ENCODE measurements around the gene RNF151. TPM values are rescaled to one million over a fixed set of nuclear protein-coding genes. Genes with fewer than 3 reads are reported as not detected.
"Not testable (repeated sequence)": the region's sequence is repeated elsewhere in the genome, so short reads cannot be mapped to it uniquely, and the experiment has no call there.

The RNF151 gene
- total RNA-seq, 1 donor from 2014 or later: not detected

DNA sequence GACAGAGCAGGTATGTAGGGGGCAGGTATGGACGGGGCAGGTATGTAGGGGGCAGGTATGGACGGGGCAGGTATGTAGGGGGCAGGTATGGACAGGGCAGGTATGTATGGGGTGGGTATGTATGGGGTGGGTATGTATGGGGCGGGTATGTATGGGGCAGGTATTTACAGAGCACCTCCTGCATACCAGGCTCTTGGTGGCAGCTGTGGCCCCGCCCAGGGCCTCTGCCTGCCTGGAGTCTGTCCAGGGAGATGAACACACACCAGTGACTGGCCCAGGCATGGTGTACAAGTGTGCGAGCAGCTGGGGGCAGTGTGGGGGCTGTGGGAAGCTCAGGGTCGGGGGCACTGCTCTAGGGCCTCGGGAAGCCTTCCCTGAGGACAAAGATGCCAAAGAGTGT is 16.6 kb upstream of the RNF151 start:
- H3K4me3 Mint-ChIP-seq (ENCODE audit: unreplicated experiment): no peak overlapping the region
- no peak for FAIRE-seq

DNA sequence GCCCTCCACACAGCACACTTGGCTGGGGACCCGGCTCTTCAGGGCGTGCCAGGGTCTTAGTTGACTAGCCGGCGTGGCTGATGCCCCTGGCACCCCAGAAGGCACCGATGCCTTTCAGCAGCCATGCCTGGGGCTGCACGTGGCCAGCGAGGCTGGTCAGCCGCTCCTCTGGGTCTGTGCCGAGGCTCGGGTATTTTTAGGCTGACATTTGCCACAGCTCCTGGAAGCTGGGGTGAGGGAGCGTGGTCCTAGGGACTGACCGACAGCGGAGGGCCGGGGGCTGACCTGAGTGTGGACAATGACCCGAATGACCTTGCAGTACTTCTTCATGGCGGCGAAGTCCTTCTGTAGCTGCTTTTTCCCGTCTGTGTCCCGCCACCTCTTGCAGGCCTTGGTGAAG is 16.1 kb upstream of the RNF151 start:
- no peak overlapping the region for H3K27ac ChIP-seq (ENCODE audit: low read depth, low read length)
- H3K4me1 Mint-ChIP-seq (ENCODE audit: low read depth, unreplicated experiment): no peaks in the 10 kb centered on the region
- no peaks in the 10 kb centered on the region for H3K79me2 ChIP-seq (ENCODE audit: insufficient read depth, low read length)
- no peaks in the 10 kb centered on the region for H3K36me3 ChIP-seq (ENCODE audit: insufficient read depth, low read length)
- no peaks in the 10 kb centered on the region for H3K9me3 Mint-ChIP-seq (ENCODE audit: unreplicated experiment)
- H3K36me3 Mint-ChIP-seq (ENCODE audit: low read depth, unreplicated experiment): no peaks in the 10 kb centered on the region
- H3K27ac Mint-ChIP-seq (ENCODE audit: unreplicated experiment): no peak overlapping the region
- no peak overlapping the region for H2AFZ ChIP-seq (ENCODE audit: low read depth, low read length)
- DNase-seq (ENCODE audit: low read depth): no peak
- H3K9ac ChIP-seq (ENCODE audit: low read length): no peak overlapping the region
- no peak overlapping the region for H3K4me3 ChIP-seq (ENCODE audit: insufficient read depth, low read depth, low read length)
- H3K4me3 Mint-ChIP-seq (ENCODE audit: unreplicated experiment): no peak overlapping the region
- TF ChIP-seq EZH2 (IDR thresholded peaks at IDR 0.05; ENCODE audit: insufficient read depth, low read length): no peak
- TF ChIP-seq, protein P1, sequence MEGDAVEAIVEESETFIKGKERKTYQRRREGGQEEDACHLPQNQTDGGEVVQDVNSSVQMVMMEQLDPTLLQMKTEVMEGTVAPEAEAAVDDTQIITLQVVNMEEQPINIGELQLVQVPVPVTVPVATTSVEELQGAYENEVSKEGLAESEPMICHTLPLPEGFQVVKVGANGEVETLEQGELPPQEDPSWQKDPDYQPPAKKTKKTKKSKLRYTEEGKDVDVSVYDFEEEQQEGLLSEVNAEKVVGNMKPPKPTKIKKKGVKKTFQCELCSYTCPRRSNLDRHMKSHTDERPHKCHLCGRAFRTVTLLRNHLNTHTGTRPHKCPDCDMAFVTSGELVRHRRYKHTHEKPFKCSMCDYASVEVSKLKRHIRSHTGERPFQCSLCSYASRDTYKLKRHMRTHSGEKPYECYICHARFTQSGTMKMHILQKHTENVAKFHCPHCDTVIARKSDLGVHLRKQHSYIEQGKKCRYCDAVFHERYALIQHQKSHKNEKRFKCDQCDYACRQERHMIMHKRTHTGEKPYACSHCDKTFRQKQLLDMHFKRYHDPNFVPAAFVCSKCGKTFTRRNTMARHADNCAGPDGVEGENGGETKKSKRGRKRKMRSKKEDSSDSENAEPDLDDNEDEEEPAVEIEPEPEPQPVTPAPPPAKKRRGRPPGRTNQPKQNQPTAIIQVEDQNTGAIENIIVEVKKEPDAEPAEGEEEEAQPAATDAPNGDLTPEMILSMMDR (IDR thresholded peaks at IDR 0.05; ENCODE audit: insufficient read depth, low read depth, low read length): no peak
- no peaks in the 10 kb centered on the region for H4K20me1 ChIP-seq (ENCODE audit: insufficient read depth, low read length)
- H3K9me3 ChIP-seq (ENCODE audit: insufficient read depth, low read depth, low read length): no peaks in the 10 kb centered on the region
- H3K27me3 Mint-ChIP-seq (ENCODE audit: low read depth, unreplicated experiment): peaks cover 5% of the 10 kb centered on the region
- no peak for FAIRE-seq
- no peak overlapping the region for H3K4me2 ChIP-seq (ENCODE audit: low read length)
- H3K4me1 ChIP-seq (ENCODE audit: insufficient read depth, low read length): no peaks in the 10 kb centered on the region
- H3K27me3 ChIP-seq (ENCODE audit: insufficient read depth, low read length): no peaks in the 10 kb centered on the region

More for the DNA sequence above, 16.6 kb upstream of the RNF151 start:
- Histone ChIP-seq H3K4me1 (ENCODE audit: insufficient read depth, low read length) (no peaks in the 10 kb centered on the region), H3K9ac (ENCODE audit: low read length) (no peak overlapping the region), H3K27ac (ENCODE audit: low read depth, low read length) (no peak overlapping the region), H3K79me2 (ENCODE audit: insufficient read depth, low read length) (no peaks in the 10 kb centered on the region), H3K4me3 (ENCODE audit: insufficient read depth, low read depth, low read length) (no peak overlapping the region), H4K20me1 (ENCODE audit: insufficient read depth, low read length) (no peaks in the 10 kb centered on the region), H3K4me2 (ENCODE audit: low read length) (no peak overlapping the region), H3K27me3 (ENCODE audit: insufficient read depth, low read length) (no peaks in the 10 kb centered on the region), H3K9me3 (ENCODE audit: insufficient read depth, low read depth, low read length) (no peaks in the 10 kb centered on the region), H3K36me3 (ENCODE audit: insufficient read depth, low read length) (no peaks in the 10 kb centered on the region), H2AFZ (ENCODE audit: low read depth, low read length) (no peak overlapping the region)
- Mint-ChIP-seq H3K9me3 (ENCODE audit: unreplicated experiment) (no peaks in the 10 kb centered on the region), H3K4me1 (ENCODE audit: low read depth, unreplicated experiment) (no peaks in the 10 kb centered on the region), H3K27ac (ENCODE audit: unreplicated experiment) (no peak overlapping the region), H3K27me3 (ENCODE audit: low read depth, unreplicated experiment) (peaks cover 4% of the 10 kb centered on the region), H3K36me3 (ENCODE audit: low read depth, unreplicated experiment) (no peaks in the 10 kb centered on the region)
- no peak for DNase-seq (ENCODE audit: low read depth)
- TF ChIP-seq, protein P1 (IDR thresholded peaks at IDR 0.05; ENCODE audit: insufficient read depth, low read depth, low read length): no peak
- no peak for TF ChIP-seq EZH2 (IDR thresholded peaks at IDR 0.05; ENCODE audit: insufficient read depth, low read length)

DNA sequence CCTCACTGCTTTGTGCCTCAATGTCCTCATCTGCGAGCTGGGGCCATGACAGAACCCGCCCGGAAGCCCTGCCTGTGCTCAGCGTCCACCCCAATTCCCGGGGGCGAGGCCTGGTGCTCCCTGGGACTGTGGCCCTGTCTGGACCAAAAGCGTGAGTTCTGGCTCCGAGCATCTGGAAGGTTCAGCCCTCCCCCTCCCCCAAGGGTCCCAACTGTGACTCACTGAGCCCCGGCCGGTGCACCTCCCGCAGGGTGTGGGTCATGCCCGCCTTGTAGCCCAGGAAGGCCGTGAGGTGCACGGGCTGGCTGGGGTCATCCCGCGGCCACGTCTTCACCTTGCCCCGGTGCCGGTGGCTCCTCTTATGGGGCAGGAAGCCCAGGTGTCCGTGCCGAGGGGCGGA is 12.9 kb upstream of the RNF151 start:
- peaks cover 4% of the 10 kb centered on the region for H3K27me3 Mint-ChIP-seq (ENCODE audit: low read depth, unreplicated experiment)
- no peaks in the 10 kb centered on the region for H3K4me1 Mint-ChIP-seq (ENCODE audit: low read depth, unreplicated experiment)
- no peaks in the 10 kb centered on the region for H3K9me3 Mint-ChIP-seq (ENCODE audit: unreplicated experiment)
- no peak overlapping the region for H3K27ac Mint-ChIP-seq (ENCODE audit: unreplicated experiment)
- no peaks in the 10 kb centered on the region for H3K4me1 ChIP-seq (ENCODE audit: insufficient read depth, low read length)
- no peak for DNase-seq (ENCODE audit: low read depth)
- no peak overlapping the region for H3K4me3 ChIP-seq (ENCODE audit: insufficient read depth, low read depth, low read length)
- no peak overlapping the region for H3K9ac ChIP-seq (ENCODE audit: low read length)
- no peak overlapping the region for H2AFZ ChIP-seq (ENCODE audit: low read depth, low read length)
- H3K36me3 Mint-ChIP-seq (ENCODE audit: low read depth, unreplicated experiment): no peaks in the 10 kb centered on the region
- H3K9me3 ChIP-seq (ENCODE audit: insufficient read depth, low read depth, low read length): no peaks in the 10 kb centered on the region
- no peaks in the 10 kb centered on the region for H3K36me3 ChIP-seq (ENCODE audit: insufficient read depth, low read length)
- H3K27me3 ChIP-seq (ENCODE audit: insufficient read depth, low read length): no peaks in the 10 kb centered on the region
- H3K4me2 ChIP-seq (ENCODE audit: low read length): no peak overlapping the region
- FAIRE-seq: no peak
- no peak overlapping the region for H3K27ac ChIP-seq (ENCODE audit: low read depth, low read length)
- no peaks in the 10 kb centered on the region for H4K20me1 ChIP-seq (ENCODE audit: insufficient read depth, low read length)
- TF ChIP-seq, protein P1 (IDR thresholded peaks at IDR 0.05; ENCODE audit: insufficient read depth, low read depth, low read length): no peak
- no peak for TF ChIP-seq EZH2 (IDR thresholded peaks at IDR 0.05; ENCODE audit: insufficient read depth, low read length)
- H3K79me2 ChIP-seq (ENCODE audit: insufficient read depth, low read length): no peaks in the 10 kb centered on the region
- H3K4me3 Mint-ChIP-seq (ENCODE audit: unreplicated experiment): no peak overlapping the region

DNA sequence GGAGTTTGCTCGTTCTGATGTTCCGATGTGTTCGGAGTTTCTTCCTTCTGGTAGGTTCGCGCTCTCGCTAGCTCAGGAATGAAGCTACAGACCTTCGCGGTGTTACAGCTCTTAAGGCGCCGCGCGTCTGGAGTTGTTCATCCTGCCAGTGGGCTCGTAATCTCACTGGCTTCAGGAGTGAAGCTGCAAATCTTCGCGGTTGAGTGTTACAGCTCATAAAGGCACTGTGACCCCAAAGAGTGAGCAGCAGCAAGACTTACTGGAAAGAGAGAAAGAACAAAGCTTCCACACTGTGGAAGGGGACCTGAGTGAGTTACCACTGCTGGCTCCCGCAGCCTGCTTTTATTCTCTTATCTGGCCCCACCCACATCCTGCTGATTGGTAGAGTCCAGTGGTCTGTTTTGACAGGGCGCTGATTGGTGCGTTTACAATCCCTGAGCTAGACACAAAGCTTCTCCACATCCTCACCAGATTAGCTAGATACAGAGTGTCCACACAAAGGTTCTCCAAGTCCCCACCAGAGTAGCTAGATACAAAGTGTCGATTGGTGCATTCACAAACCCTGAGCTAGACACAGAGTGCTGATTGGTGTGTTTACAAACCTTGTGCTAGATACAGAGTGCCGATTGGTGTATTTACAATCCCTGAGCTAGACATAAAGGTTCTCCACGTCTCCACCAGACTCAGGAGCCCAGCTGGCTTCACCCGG is 9.1 kb upstream of the RNF151 start:
- H2AFZ ChIP-seq (ENCODE audit: low read depth, low read length); H3K27me3 ChIP-seq (ENCODE audit: insufficient read depth, low read length); H3K9me3 ChIP-seq (ENCODE audit: insufficient read depth, low read depth, low read length); DNase-seq (ENCODE audit: low read depth); FAIRE-seq; H3K27ac ChIP-seq (ENCODE audit: low read depth, low read length); H3K9me3 Mint-ChIP-seq (ENCODE audit: unreplicated experiment); H3K4me3 ChIP-seq (ENCODE audit: insufficient read depth, low read depth, low read length); H3K27me3 Mint-ChIP-seq (ENCODE audit: low read depth, unreplicated experiment); H3K9ac ChIP-seq (ENCODE audit: low read length); H3K4me2 ChIP-seq (ENCODE audit: low read length); H3K36me3 ChIP-seq (ENCODE audit: insufficient read depth, low read length); H3K27ac Mint-ChIP-seq (ENCODE audit: unreplicated experiment); H3K4me3 Mint-ChIP-seq (ENCODE audit: unreplicated experiment); H3K4me1 Mint-ChIP-seq (ENCODE audit: low read depth, unreplicated experiment); H3K36me3 Mint-ChIP-seq (ENCODE audit: low read depth, unreplicated experiment): not testable (repeated sequence)
- Histone ChIP-seq H3K79me2 (ENCODE audit: insufficient read depth, low read length) (peaks cover 32% of the 10 kb centered on the region), H4K20me1 (ENCODE audit: insufficient read depth, low read length) (peaks cover 24% of the 10 kb centered on the region), H3K4me1 (ENCODE audit: insufficient read depth, low read length) (peaks cover 16% of the 10 kb centered on the region)

All from astrocyte (in vitro differentiated cells and primary cell).